Brain microvascular endothelial cell (primary cell): ENCODE data around the gene AFP.
"Not testable (repeated sequence)": the region's sequence is repeated elsewhere in the genome, so short reads cannot be mapped to it uniquely, and the experiment has no call there.

Experiments used
- DNase-seq: peaks from one replicate; pipeline ENCODE4 v3.0.0-alpha.2; 2020
- H3K27ac ChIP-seq: fragments of 250-450 bp; sonication (Bioruptor Pico); 2 replicates; pipeline ENCODE4 v1.5.1; 2020; ENCODE audit warnings: mild to moderate bottlenecking, moderate library complexity
- H3K27me3 ChIP-seq: fragments of 250-450 bp; sonication (Bioruptor Pico); replicated peaks from 2 replicates; pipeline ENCODE4 v1.5.1; 2020; ENCODE audit warnings: mild to moderate bottlenecking
- H3K36me3 ChIP-seq: fragments of 250-450 bp; sonication (Bioruptor Pico); replicated peaks from 2 replicates; pipeline ENCODE4 v1.5.1; 2020; ENCODE audit warnings: mild to moderate bottlenecking
- H3K4me3 ChIP-seq: 2 replicates; pipeline ENCODE4 v1.5.1; 2011; ENCODE audit warnings: low read depth, mild to moderate bottlenecking, control low read depth, low read length, moderate library complexity
- CTCF ChIP-seq: IDR thresholded peaks from 2 replicates; pipeline ENCODE4 v1.5.1; 2011; ENCODE audit warnings: low read depth, mild to moderate bottlenecking, moderate library complexity, low read length, control low read depth, inconsistent platforms; ENCODE audit errors: missing control alignments
- in situ Hi-C: cut with HindIII; loops from 2 replicates; pipeline ENCODE4 v1.10.0; 2017; ENCODE audit warnings: low sequenced_read_pairs, low pct_ligation_motif_present

AFP gene

GRCh38 chr4:73435984-73436383 is at the start of gene AFP:
TSS of gene AFP (plus strand) at chr4:73436221. CDS start at chr4:73436263, 42 bp downstream.
- Histone ChIP-seq H3K27me3 (no peaks in the 10 kb centered on the region), H3K36me3 (no peaks in the 10 kb centered on the region), H3K27ac (no peak within 1 kb of the TSS), H3K4me3 (no peak within 1 kb of the TSS)
- in situ Hi-C loops: no loop called here
- no peak for DNase-seq
- no peak for TF ChIP-seq CTCF

DNA sequence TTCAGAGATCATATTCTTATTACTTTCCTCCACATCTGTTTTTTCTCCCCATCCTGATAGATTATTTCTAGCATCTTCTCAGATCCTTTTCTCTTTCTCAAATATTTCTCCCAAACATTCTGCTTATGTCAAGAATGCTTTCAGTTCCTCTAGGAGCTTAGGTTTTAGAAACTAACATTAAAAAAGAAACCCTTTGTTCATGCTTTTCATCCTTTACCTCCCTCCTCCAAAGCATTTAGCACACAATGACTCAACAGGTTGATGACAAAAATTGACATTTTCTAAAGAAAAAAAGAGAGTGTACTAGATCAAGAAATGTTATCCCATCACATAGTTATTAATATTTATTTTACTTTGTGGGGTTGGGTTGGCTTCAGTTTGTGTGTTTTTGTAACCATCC is 48.5 kb upstream of the AFP start:
- H3K27me3 ChIP-seq: no peaks in the 10 kb centered on the region
- H3K4me3 ChIP-seq: no peak overlapping the region
- no peak for TF ChIP-seq CTCF
- DNase-seq: no peak
- no peak overlapping the region for H3K27ac ChIP-seq
- in situ Hi-C loops: no loop called here
- no peaks in the 10 kb centered on the region for H3K36me3 ChIP-seq

- in situ Hi-C loops: no loop called here
- no peak for TF ChIP-seq CTCF
- no peak for DNase-seq
- Histone ChIP-seq H3K27me3 (no peaks in the 10 kb centered on the region), H3K4me3 (no peak overlapping the region), H3K27ac (no peak overlapping the region), H3K36me3 (no peaks in the 10 kb centered on the region)
Measured at GRCh38 chr4:73388887-73389286, 47.1 kb upstream of the AFP start.

- H3K4me3 ChIP-seq, H3K36me3 ChIP-seq, H3K27me3 ChIP-seq, in situ Hi-C loops, H3K27ac ChIP-seq, DNase-seq: not testable (repeated sequence)
Measured at GRCh38 chr4:73389663-73390062, 46.4 kb upstream of the AFP start.

DNA sequence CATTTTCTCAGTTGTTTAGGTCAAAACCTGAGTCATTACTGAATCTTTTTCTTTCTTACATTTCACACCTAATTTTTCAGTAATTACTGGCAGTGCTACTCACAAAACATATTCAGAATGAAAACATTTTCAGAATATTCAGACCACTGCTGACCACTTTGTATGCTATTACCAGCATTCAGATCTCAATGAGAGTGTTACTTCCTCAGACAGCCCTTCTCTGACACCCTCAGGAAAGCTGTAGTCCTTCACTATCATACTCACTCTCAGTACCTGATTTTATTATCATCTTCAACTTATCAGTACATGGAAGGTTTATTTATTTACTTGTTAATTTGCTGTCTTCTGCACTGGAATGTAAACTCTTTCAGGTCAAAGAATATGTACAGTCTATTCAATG is 44.2 kb upstream of the AFP start:
- H3K27ac ChIP-seq: no peak overlapping the region
- TF ChIP-seq CTCF: no peak
- in situ Hi-C loops: no loop called here
- H3K27me3 ChIP-seq: no peaks in the 10 kb centered on the region
- DNase-seq: no peak
- no peaks in the 10 kb centered on the region for H3K36me3 ChIP-seq
- no peak overlapping the region for H3K4me3 ChIP-seq

DNA sequence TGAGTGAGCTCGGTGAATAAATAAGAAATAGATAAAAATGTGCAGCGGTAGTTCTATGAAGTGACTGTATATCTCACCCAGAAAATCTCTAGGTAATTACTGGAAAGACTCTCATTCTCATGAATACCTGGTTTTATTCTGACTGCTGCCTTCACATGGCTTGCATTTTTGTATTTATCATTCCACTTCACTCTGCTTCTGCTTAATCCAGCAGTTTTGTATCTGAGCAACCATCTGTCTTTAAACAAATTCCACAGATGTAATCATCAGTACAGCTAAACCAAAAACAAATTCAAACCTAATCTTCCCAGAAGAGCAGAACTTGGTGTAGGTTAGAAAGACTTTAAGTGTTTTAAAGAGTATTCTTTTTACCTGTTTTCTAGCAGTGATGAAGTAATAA is 43.1 kb upstream of the AFP start:
- H3K36me3 ChIP-seq: no peaks in the 10 kb centered on the region
- no peak overlapping the region for H3K4me3 ChIP-seq
- TF ChIP-seq CTCF: no peak
- in situ Hi-C loops: no loop called here
- no peaks in the 10 kb centered on the region for H3K27me3 ChIP-seq
- no peak overlapping the region for H3K27ac ChIP-seq
- no peak for DNase-seq
